ENCODE data around the gene MGST1.
"Not testable (repeated sequence)": the region's sequence is repeated elsewhere in the genome, so short reads cannot be mapped to it uniquely, and the experiment has no call there.

The MGST1 gene

GRCh38 chr12:16352481-16352880 lies 5.0 kb downstream of the MGST1 start:
- DNase-seq (ENCODE audit: low read depth), result no peak

GRCh38 chr12:16358878-16359277 lies 11.4 kb downstream of the MGST1 start:
- no peak for DNase-seq (ENCODE audit: low read depth)

GRCh38 chr12:16359512-16360491 lies 12.4 kb downstream of the MGST1 start:
- no peak for DNase-seq (ENCODE audit: low read depth)

GRCh38 chr12:16361142-16361783 lies 13.8 kb downstream of the MGST1 start:
- DNase-seq (ENCODE audit: low read depth), result no peak

- no peak for DNase-seq (ENCODE audit: low read depth)
These were observed 15.1 kb downstream of the MGST1 start for GRCh38 chr12:16362550-16362949.

GRCh38 chr12:16369156-16369555 lies 21.7 kb downstream of the MGST1 start:
- no peak for DNase-seq (ENCODE audit: low read depth)

- no peak for DNase-seq (ENCODE audit: low read depth)
These were observed 22.7 kb downstream of the MGST1 start for GRCh38 chr12:16370096-16370495.

- not testable (repeated sequence) for DNase-seq (ENCODE audit: low read depth)
These were observed 35.3 kb downstream of the MGST1 start for GRCh38 chr12:16382652-16383312.

- no peak for DNase-seq (ENCODE audit: low read depth)
These were observed 37.3 kb downstream of the MGST1 start for GRCh38 chr12:16384732-16385131.

- DNase-seq (ENCODE audit: low read depth), result no peak
These were observed 38.6 kb downstream of the MGST1 start for GRCh38 chr12:16385782-16386646.

GRCh38 chr12:16387919-16388318 lies 40.5 kb downstream of the MGST1 start:
- DNase-seq (ENCODE audit: low read depth), result no peak

GRCh38 chr12:16389594-16389993 lies 42.1 kb downstream of the MGST1 start:
- no peak for DNase-seq (ENCODE audit: low read depth)

- no peak for DNase-seq (ENCODE audit: low read depth)
These were observed 45.5 kb downstream of the MGST1 start for GRCh38 chr12:16392846-16393535.

- DNase-seq (ENCODE audit: low read depth), result no peak
These were observed 51.7 kb downstream of the MGST1 start for GRCh38 chr12:16399101-16399500.

- DNase-seq (ENCODE audit: low read depth), result not testable (repeated sequence)
These were observed 54.4 kb downstream of the MGST1 start for GRCh38 chr12:16401835-16402234.

GRCh38 chr12:16407346-16407745 lies 59.9 kb downstream of the MGST1 start:
- DNase-seq (ENCODE audit: low read depth), result no peak
